ENCODE results near the gene ZFAND2A.
"Not testable (repeated sequence)": the region's sequence is repeated elsewhere in the genome, so short reads cannot be mapped to it uniquely, and the experiment has no call there.

The ZFAND2A gene

DNA sequence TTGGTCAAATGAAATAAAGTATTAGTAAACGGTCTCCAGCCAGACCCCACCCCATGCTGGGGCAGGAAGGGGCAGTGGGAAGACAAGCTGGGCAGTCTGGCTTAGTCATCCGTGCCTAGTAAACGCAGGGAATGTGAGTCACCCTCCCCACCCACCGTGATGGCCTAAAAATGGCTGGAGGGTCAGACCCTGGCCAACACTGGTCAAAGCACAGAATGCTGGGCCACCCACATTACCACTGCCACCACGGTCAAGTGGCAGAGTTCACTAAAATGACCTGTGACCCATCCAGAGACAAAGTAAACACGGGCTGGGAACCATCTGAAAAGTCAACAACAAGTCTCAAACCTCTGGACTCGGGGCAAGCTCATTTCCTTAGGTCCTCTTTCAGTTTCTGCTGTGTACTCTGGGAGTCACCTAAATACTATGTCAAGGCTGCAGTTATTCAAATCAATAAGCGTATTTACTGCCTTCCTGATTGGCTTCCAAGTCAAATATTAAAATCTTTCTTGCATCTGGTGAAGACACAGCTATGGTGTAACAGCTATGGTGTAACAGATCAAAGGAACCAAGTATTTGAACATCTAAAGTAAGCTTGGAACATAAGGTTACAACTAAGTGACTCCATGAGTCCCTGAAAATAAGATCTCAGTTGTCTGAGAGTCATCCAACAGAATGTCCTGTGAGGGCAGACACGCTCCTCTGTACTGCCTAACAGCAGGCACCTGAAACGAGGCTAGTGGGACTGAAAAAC is 3.0 kb downstream of the ZFAND2A start:
- no peaks in the 10 kb centered on the region for H3K9me3 ChIP-seq (ENCODE audit: low read length)
- peaks cover 15% of the 10 kb centered on the region for H3K4me1 ChIP-seq (ENCODE audit: insufficient read depth, low read length)
- H3K36me3 ChIP-seq (ENCODE audit: insufficient read depth, low read length) = peaks cover 52% of the 10 kb centered on the region
- no peak overlapping the region for H3K4me3 ChIP-seq (ENCODE audit: low read depth in 1 of 2, low read length in 2 of 2)
- H3K9ac ChIP-seq (ENCODE audit: low read length) = no peak overlapping the region
- no peak overlapping the region for H3K27ac ChIP-seq (ENCODE audit: low read depth, low read length)
- no peaks in the 10 kb centered on the region for H3K27me3 ChIP-seq (ENCODE audit: control insufficient read depth in 1 of 2, insufficient read depth in 2 of 2, low read length in 2 of 2)

- H3K27ac ChIP-seq (ENCODE audit: low read depth, low read length); H3K4me3 ChIP-seq (ENCODE audit: low read depth in 1 of 2, low read length in 2 of 2); H3K27me3 ChIP-seq (ENCODE audit: control insufficient read depth in 1 of 2, insufficient read depth in 2 of 2, low read length in 2 of 2); H3K9me3 ChIP-seq (ENCODE audit: low read length); H3K9ac ChIP-seq (ENCODE audit: low read length): not testable (repeated sequence)
- Histone ChIP-seq H3K4me1 (ENCODE audit: insufficient read depth, low read length) (peaks cover 10% of the 10 kb centered on the region), H3K36me3 (ENCODE audit: insufficient read depth, low read length) (peaks cover 55% of the 10 kb centered on the region)
Measured at GRCh38 chr7:1155818-1156781, 3.9 kb downstream of the ZFAND2A start.

DNA sequence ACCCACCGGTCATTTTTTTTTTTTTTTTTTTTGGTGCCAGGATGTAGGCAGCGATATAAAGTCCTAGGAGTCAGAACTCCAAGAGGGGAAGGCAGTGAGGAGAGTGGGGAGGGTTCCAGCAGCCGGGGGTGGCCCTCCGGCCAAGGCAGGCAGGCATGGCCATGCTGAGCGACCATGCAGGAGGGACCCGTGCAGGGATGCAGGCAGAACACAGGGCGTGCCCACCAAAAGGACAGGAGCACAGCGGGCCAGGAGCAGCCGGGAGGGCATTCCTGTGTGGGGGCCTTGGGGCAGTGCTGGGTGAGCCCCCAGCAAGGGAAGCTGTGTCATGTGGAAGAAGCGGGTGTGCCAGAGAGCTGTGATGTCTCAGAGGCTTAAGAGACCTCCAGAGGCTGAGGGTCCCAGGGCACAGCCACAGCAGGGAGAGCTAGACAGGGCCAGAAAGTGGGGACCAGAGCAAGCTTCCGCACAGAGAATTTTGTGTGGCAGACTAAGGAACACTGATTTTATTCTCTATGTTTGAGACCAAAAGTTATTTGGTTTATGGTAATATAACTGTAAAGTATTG is 5.7 kb downstream of the ZFAND2A start:
- peaks cover 55% of the 10 kb centered on the region for H3K36me3 ChIP-seq (ENCODE audit: insufficient read depth, low read length)
- H3K4me3 ChIP-seq (ENCODE audit: low read depth in 1 of 2, low read length in 2 of 2) = no peak overlapping the region
- no peaks in the 10 kb centered on the region for H3K27me3 ChIP-seq (ENCODE audit: control insufficient read depth in 1 of 2, insufficient read depth in 2 of 2, low read length in 2 of 2)
- peaks cover 10% of the 10 kb centered on the region for H3K4me1 ChIP-seq (ENCODE audit: insufficient read depth, low read length)
- no peaks in the 10 kb centered on the region for H3K9me3 ChIP-seq (ENCODE audit: low read length)
- no peak overlapping the region for H3K27ac ChIP-seq (ENCODE audit: low read depth, low read length)
- no peak overlapping the region for H3K9ac ChIP-seq (ENCODE audit: low read length)

- H3K4me1 ChIP-seq (ENCODE audit: insufficient read depth, low read length) = no peaks in the 10 kb centered on the region
- peaks cover 53% of the 10 kb centered on the region for H3K36me3 ChIP-seq (ENCODE audit: insufficient read depth, low read length)
- no peak overlapping the region for H3K9ac ChIP-seq (ENCODE audit: low read length)
- H3K27me3 ChIP-seq (ENCODE audit: control insufficient read depth in 1 of 2, insufficient read depth in 2 of 2, low read length in 2 of 2) = no peaks in the 10 kb centered on the region
- H3K27ac ChIP-seq (ENCODE audit: low read depth, low read length) = no peak overlapping the region
- no peak overlapping the region for H3K4me3 ChIP-seq (ENCODE audit: low read depth in 1 of 2, low read length in 2 of 2)
- H3K9me3 ChIP-seq (ENCODE audit: low read length) = no peaks in the 10 kb centered on the region
Measured at GRCh38 chr7:1152492-1152891, 7.5 kb downstream of the ZFAND2A start.

DNA sequence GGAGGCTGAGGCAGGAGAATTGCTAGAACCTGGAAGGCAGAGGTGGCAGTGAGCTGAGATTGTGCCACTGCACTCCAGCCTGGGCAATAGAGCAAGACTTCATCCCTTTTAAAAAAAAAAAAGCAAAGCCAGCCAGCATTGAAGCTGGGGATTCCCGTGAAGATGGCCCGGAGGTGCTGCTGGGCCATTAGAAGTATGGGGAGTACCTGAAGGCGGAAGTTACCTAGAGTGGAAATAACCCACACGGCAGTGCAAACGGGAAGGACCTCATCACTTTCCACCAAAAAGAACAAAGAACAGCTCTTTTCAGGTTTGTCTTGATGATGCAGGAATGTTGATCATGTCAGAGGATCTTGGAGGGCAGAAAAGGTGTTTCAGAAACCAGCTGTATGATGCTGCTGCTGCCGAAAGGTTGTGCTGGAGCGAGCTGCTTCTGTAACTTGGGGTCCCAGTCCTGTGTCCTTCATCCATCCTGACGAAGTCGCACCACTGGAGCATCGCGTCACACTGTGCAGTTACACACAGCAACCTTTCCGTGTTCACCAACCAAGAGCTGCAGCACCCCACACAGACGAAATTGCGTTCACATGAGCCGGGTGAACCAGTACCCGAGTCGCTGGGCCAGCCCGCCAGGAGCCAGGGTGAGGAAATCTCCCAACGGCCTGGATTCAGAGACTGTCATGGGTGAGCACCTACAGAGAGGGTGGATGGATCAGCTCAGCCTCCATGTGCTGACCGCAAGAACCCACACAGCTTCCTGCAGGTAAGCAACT is 8.2 kb downstream of the ZFAND2A start:
- Histone ChIP-seq H3K4me1 (ENCODE audit: insufficient read depth, low read length) (no peaks in the 10 kb centered on the region), H3K27ac (ENCODE audit: low read depth, low read length) (no peak overlapping the region), H3K36me3 (ENCODE audit: insufficient read depth, low read length) (peaks cover 47% of the 10 kb centered on the region), H3K9me3 (ENCODE audit: low read length) (no peaks in the 10 kb centered on the region), H3K27me3 (ENCODE audit: control insufficient read depth in 1 of 2, insufficient read depth in 2 of 2, low read length in 2 of 2) (no peaks in the 10 kb centered on the region), H3K9ac (ENCODE audit: low read length) (no peak overlapping the region), H3K4me3 (ENCODE audit: low read depth in 1 of 2, low read length in 2 of 2) (no peak overlapping the region)

- H3K9ac ChIP-seq (ENCODE audit: low read length) = no peak overlapping the region
- H3K4me1 ChIP-seq (ENCODE audit: insufficient read depth, low read length) = no peaks in the 10 kb centered on the region
- H3K27me3 ChIP-seq (ENCODE audit: control insufficient read depth in 1 of 2, insufficient read depth in 2 of 2, low read length in 2 of 2) = no peaks in the 10 kb centered on the region
- no peaks in the 10 kb centered on the region for H3K9me3 ChIP-seq (ENCODE audit: low read length)
- no peak overlapping the region for H3K27ac ChIP-seq (ENCODE audit: low read depth, low read length)
- no peak overlapping the region for H3K4me3 ChIP-seq (ENCODE audit: low read depth in 1 of 2, low read length in 2 of 2)
- H3K36me3 ChIP-seq (ENCODE audit: insufficient read depth, low read length) = peaks cover 42% of the 10 kb centered on the region
Measured at GRCh38 chr7:1151156-1151555, 8.8 kb downstream of the ZFAND2A start.

GRCh38 chr7:1150400-1151002 is 9.5 kb downstream of the ZFAND2A start:
- Histone ChIP-seq H3K4me1 (ENCODE audit: insufficient read depth, low read length) (no peaks in the 10 kb centered on the region), H3K9ac (ENCODE audit: low read length) (no peak overlapping the region), H3K36me3 (ENCODE audit: insufficient read depth, low read length) (peaks cover 39% of the 10 kb centered on the region)

GRCh38 chr7:1149351-1149794 is 10.6 kb downstream of the ZFAND2A start:
- no peaks in the 10 kb centered on the region for H3K9me3 ChIP-seq (ENCODE audit: low read length)
- no peak overlapping the region for H3K4me3 ChIP-seq (ENCODE audit: low read depth in 1 of 2, low read length in 2 of 2)
- H3K27ac ChIP-seq (ENCODE audit: low read depth, low read length) = no peak overlapping the region
- H3K9ac ChIP-seq (ENCODE audit: low read length) = no peak overlapping the region
- H3K4me1 ChIP-seq (ENCODE audit: insufficient read depth, low read length) = no peaks in the 10 kb centered on the region
- peaks cover 28% of the 10 kb centered on the region for H3K36me3 ChIP-seq (ENCODE audit: insufficient read depth, low read length)
- no peaks in the 10 kb centered on the region for H3K27me3 ChIP-seq (ENCODE audit: control insufficient read depth in 1 of 2, insufficient read depth in 2 of 2, low read length in 2 of 2)

More at GRCh38 chr7:1150400-1151002, 9.5 kb downstream of the ZFAND2A start:
- no peak overlapping the region for H3K4me3 ChIP-seq (ENCODE audit: low read depth in 1 of 2, low read length in 2 of 2)
- no peaks in the 10 kb centered on the region for H3K27me3 ChIP-seq (ENCODE audit: control insufficient read depth in 1 of 2, insufficient read depth in 2 of 2, low read length in 2 of 2)
- H3K27ac ChIP-seq (ENCODE audit: low read depth, low read length) = no peak overlapping the region
- H3K9me3 ChIP-seq (ENCODE audit: low read length) = no peaks in the 10 kb centered on the region

DNA sequence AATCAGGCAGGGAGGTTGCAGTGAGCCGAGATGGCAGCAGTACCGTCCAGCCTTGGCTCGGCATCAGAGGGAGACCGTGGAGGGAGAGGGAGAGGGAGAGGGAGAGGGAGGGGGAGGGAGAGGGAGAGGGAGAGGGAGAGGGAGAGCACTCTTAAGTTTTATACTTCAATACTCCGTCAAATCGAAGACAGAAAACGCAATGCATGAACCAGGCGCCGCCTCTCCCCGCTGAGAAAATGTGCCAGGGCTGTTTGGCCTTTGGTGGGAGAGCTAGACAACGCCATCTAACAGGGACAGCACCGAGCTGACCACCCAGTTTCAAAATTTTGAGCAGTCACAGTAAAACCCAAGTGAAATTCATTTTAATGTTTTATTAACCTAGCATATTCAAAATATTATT is 12.1 kb downstream of the ZFAND2A start:
- not testable (repeated sequence) for H3K9ac ChIP-seq (ENCODE audit: low read length); H3K4me3 ChIP-seq (ENCODE audit: low read depth in 1 of 2, low read length in 2 of 2); H3K4me1 ChIP-seq (ENCODE audit: insufficient read depth, low read length); H3K27me3 ChIP-seq (ENCODE audit: control insufficient read depth in 1 of 2, insufficient read depth in 2 of 2, low read length in 2 of 2); H3K27ac ChIP-seq (ENCODE audit: low read depth, low read length); H3K9me3 ChIP-seq (ENCODE audit: low read length)
- H3K36me3 ChIP-seq (ENCODE audit: insufficient read depth, low read length) = peaks cover 13% of the 10 kb centered on the region

DNA sequence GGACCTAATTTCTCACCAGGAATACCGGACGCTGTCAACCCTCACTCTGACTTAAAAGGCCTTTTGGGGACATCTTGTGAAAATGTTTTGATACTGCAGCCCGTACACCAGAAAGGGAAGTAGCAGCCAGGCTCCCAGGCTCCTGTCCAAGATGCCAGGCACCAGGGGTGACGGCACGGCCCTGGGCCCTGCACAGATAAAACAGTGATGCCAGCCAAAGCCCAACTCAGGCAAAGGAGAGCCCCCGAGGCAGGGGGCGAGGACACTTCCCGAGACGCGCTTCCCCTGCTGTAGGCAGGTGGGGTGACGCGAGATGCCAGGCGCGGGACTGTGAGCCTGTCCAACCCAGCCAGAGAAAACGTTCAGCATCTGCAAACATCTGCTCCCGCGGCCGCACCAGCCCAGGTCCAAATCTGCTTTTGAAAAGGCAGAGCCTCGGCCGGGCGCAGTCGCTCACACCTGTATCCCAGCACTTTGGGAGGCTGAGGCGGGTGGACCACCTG is 15.7 kb downstream of the ZFAND2A start:
- Histone ChIP-seq H3K9me3 (ENCODE audit: low read length) (no peaks in the 10 kb centered on the region), H3K9ac (ENCODE audit: low read length) (no peak overlapping the region), H3K4me3 (ENCODE audit: low read depth in 1 of 2, low read length in 2 of 2) (no peak overlapping the region), H3K4me1 (ENCODE audit: insufficient read depth, low read length) (no peaks in the 10 kb centered on the region), H3K27ac (ENCODE audit: low read depth, low read length) (no peak overlapping the region), H3K27me3 (ENCODE audit: control insufficient read depth in 1 of 2, insufficient read depth in 2 of 2, low read length in 2 of 2) (no peaks in the 10 kb centered on the region), H3K36me3 (ENCODE audit: insufficient read depth, low read length) (no peaks in the 10 kb centered on the region)

Data from muscle layer of colon (tissue), 2 donors.